AG10803 (cell line): Measurements from ENCODE around the gene MEIS3.

Source experiments
- DNase-seq: peaks from one replicate; pipeline ENCODE4 v3.0.0; 2010; ENCODE audit warnings: low read depth
- H3K4me3 ChIP-seq: 2 replicates; pipeline ENCODE4 v1.5.1; 2011; ENCODE audit warnings: mild to moderate bottlenecking, low read length, control low read depth
- CTCF ChIP-seq: conservative IDR thresholded peaks from 2 replicates; pipeline ENCODE4 v1.5.1; 2011; ENCODE audit warnings: mild to moderate bottlenecking, low read length, control low read depth, inconsistent platforms

Gene MEIS3

GRCh38 chr19:47419030-47419783, at the start of gene MEIS3:
TSS of gene MEIS3 (minus strand) at chr19:47419527. CDS start at chr19:47419081, 446 bp downstream.
- no peak for TF ChIP-seq CTCF
- no peak for DNase-seq
- H3K4me3 ChIP-seq: peak within 1 kb of the TSS; percentile 80

GRCh38 chr19:47467914-47468313, 48.6 kb upstream of the MEIS3 start:
- TF ChIP-seq CTCF: no peak
- no peak overlapping the region for H3K4me3 ChIP-seq
- no peak for DNase-seq

- no peak overlapping the region for H3K4me3 ChIP-seq
- TF ChIP-seq CTCF: no peak
- DNase-seq: no peak
Measured at GRCh38 chr19:47465957-47466356, 46.6 kb upstream of the MEIS3 start.

GRCh38 chr19:47464675-47465419, 45.5 kb upstream of the MEIS3 start:
- no peak overlapping the region for H3K4me3 ChIP-seq
- TF ChIP-seq CTCF: no peak
- no peak for DNase-seq

- TF ChIP-seq CTCF: no peak
Measured at GRCh38 chr19:47461876-47462275, 42.5 kb upstream of the MEIS3 start.

GRCh38 chr19:47459477-47459876, 40.1 kb upstream of the MEIS3 start:
- no peak overlapping the region for H3K4me3 ChIP-seq
- DNase-seq: no peak
- TF ChIP-seq CTCF: no peak

More at GRCh38 chr19:47461876-47462275, 42.5 kb upstream of the MEIS3 start:
- no peak for DNase-seq
- no peak overlapping the region for H3K4me3 ChIP-seq

- no peak for DNase-seq
- no peak overlapping the region for H3K4me3 ChIP-seq
- no peak for TF ChIP-seq CTCF
Measured at GRCh38 chr19:47458672-47459071, 39.3 kb upstream of the MEIS3 start.
